ENCODE data around the gene CNTRL. TPM values are rescaled to one million over a fixed set of nuclear protein-coding genes. Genes with fewer than 3 reads are reported as not detected.
"Not testable (repeated sequence)": the region's sequence is repeated elsewhere in the genome, so short reads cannot be mapped to it uniquely, and the experiment has no call there.

Gene CNTRL
- total RNA-seq, 1 experiment from 2014 or later, result 18.9 TPM

DNA sequence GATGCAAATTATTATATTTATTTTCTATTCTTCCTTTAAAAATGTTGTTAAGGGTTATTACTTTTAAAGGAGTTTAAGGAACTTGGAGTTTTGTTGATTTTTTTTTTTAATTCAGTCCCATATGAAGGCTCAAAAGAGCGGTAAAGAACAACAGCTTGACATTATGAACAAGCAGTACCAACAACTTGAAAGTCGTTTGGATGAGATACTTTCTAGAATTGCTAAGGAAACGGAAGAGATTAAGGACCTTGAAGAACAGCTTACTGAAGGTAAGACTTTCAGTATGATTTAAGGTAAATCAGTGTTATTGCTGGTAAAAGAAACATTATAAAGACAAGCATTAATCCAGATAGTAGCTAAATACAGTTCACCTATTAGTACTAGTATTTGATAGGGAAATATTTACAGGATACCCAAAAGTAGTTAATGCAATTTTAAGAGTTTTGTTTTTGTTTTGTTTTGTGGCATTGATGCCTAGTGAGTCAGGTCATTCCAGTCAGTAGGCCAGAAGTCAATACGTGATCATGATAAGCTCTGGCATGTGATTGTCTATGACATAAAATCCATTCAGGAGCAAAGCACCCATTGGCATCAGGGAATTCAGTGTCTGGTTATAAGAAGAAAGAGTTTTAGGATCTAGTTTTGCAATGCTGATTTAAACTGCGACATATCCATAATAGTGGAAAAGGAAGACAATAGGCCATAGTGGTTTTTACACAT lies 49.2 kb downstream of the CNTRL start:
- intact Hi-C loops (cut with micrococcal nuclease), result loop anchor here (5.0 kb wide), 1 partner anchor 33 kb away; no protein-coding TSS in a partner anchor
- POLR2A ChIA-PET, result interaction anchor here (0.7 to 1.4 kb wide), 3 partner anchors 9 to 32 kb away, joined by 3 to 8 read pairs (median 4); no protein-coding TSS in a partner anchor
- Mint-ChIP-seq H3K9me3 (ENCODE audit: unreplicated experiment) (no peaks in the 10 kb centered on the region), H3K36me3 (ENCODE audit: insufficient read depth, unreplicated experiment) (peaks cover 6% of the 10 kb centered on the region), H3K27me3 (ENCODE audit: insufficient read depth, unreplicated experiment) (no peaks in the 10 kb centered on the region), H3K4me3 (ENCODE audit: unreplicated experiment) (no peak overlapping the region), H3K4me1 (ENCODE audit: insufficient read depth, unreplicated experiment) (peaks cover 16% of the 10 kb centered on the region), H3K27ac (ENCODE audit: low read depth, unreplicated experiment) (no peak overlapping the region)
- DNase-seq (ENCODE audit: unreplicated experiment), result no peak
- CTCF ChIA-PET, result interaction anchor here (0.7 to 1.3 kb wide), 2 partner anchors 9 to 52 kb away, joined by 3 read pairs; no protein-coding TSS in a partner anchor
- TF ChIP-seq, protein P1, sequence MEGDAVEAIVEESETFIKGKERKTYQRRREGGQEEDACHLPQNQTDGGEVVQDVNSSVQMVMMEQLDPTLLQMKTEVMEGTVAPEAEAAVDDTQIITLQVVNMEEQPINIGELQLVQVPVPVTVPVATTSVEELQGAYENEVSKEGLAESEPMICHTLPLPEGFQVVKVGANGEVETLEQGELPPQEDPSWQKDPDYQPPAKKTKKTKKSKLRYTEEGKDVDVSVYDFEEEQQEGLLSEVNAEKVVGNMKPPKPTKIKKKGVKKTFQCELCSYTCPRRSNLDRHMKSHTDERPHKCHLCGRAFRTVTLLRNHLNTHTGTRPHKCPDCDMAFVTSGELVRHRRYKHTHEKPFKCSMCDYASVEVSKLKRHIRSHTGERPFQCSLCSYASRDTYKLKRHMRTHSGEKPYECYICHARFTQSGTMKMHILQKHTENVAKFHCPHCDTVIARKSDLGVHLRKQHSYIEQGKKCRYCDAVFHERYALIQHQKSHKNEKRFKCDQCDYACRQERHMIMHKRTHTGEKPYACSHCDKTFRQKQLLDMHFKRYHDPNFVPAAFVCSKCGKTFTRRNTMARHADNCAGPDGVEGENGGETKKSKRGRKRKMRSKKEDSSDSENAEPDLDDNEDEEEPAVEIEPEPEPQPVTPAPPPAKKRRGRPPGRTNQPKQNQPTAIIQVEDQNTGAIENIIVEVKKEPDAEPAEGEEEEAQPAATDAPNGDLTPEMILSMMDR (IDR thresholded peaks at IDR 0.05; ENCODE audit: unreplicated experiment), result no peak
- BruUV-seq (replicated peaks), result no TSS peak

GRCh38 chr9:121125590-121125989 lies 50.8 kb downstream of the CNTRL start:
- no TSS peak for BruUV-seq (replicated peaks)
- DNase-seq (ENCODE audit: unreplicated experiment), result no peak
- no peak overlapping the region for H3K4me3 Mint-ChIP-seq (ENCODE audit: unreplicated experiment)
- no peaks in the 10 kb centered on the region for H3K9me3 Mint-ChIP-seq (ENCODE audit: unreplicated experiment)
- no peak overlapping the region for H3K27ac Mint-ChIP-seq (ENCODE audit: low read depth, unreplicated experiment)
- TF ChIP-seq, protein P1 (IDR thresholded peaks at IDR 0.05; ENCODE audit: unreplicated experiment), result no peak
- H3K27me3 Mint-ChIP-seq (ENCODE audit: insufficient read depth, unreplicated experiment), result no peaks in the 10 kb centered on the region
- CTCF ChIA-PET, result interaction anchor here (0.7 to 0.9 kb wide), 3 partner anchors 18 to 65 kb away, joined by 3 read pairs; no protein-coding TSS in a partner anchor
- peaks cover 16% of the 10 kb centered on the region for H3K36me3 Mint-ChIP-seq (ENCODE audit: insufficient read depth, unreplicated experiment)
- POLR2A ChIA-PET, result interaction anchor here (0.7 to 1.6 kb wide), 3 partner anchors 10 to 161 kb away, joined by 3 to 4 read pairs (median 3); no protein-coding TSS in a partner anchor
- H3K4me1 Mint-ChIP-seq (ENCODE audit: insufficient read depth, unreplicated experiment), result peaks cover 16% of the 10 kb centered on the region
- intact Hi-C loops (cut with micrococcal nuclease), result no loop called here

DNA sequence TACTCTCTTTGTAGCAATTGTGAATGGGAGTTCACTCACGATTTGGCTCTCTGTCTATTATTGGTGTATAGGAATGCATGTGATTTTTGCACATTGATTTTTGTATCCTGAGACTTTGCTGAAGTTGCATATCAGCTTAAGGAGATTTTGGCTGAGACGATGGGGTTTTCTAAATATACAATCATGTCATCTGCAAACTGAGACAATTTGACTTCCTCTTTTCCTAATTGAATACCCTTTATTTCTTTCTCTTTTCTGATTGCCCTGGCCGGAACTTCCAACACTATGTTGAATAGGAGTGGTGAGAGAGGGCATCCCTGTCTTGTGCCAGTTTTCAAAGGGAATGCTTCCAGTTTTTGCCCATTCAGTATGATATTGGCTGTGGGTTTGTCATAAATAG lies 54.6 kb downstream of the CNTRL start:
- H3K27me3 Mint-ChIP-seq (ENCODE audit: insufficient read depth, unreplicated experiment); H3K4me1 Mint-ChIP-seq (ENCODE audit: insufficient read depth, unreplicated experiment); H3K27ac Mint-ChIP-seq (ENCODE audit: low read depth, unreplicated experiment); intact Hi-C loops (cut with micrococcal nuclease); H3K9me3 Mint-ChIP-seq (ENCODE audit: unreplicated experiment); CTCF ChIA-PET; H3K4me3 Mint-ChIP-seq (ENCODE audit: unreplicated experiment); DNase-seq (ENCODE audit: unreplicated experiment); BruUV-seq (replicated peaks): not testable (repeated sequence)
- POLR2A ChIA-PET, result interaction anchor here (1.9 kb wide), 1 partner anchor 8 kb away, joined by 7 read pairs; no protein-coding TSS in a partner anchor
- H3K36me3 Mint-ChIP-seq (ENCODE audit: insufficient read depth, unreplicated experiment), result peaks cover 16% of the 10 kb centered on the region

DNA sequence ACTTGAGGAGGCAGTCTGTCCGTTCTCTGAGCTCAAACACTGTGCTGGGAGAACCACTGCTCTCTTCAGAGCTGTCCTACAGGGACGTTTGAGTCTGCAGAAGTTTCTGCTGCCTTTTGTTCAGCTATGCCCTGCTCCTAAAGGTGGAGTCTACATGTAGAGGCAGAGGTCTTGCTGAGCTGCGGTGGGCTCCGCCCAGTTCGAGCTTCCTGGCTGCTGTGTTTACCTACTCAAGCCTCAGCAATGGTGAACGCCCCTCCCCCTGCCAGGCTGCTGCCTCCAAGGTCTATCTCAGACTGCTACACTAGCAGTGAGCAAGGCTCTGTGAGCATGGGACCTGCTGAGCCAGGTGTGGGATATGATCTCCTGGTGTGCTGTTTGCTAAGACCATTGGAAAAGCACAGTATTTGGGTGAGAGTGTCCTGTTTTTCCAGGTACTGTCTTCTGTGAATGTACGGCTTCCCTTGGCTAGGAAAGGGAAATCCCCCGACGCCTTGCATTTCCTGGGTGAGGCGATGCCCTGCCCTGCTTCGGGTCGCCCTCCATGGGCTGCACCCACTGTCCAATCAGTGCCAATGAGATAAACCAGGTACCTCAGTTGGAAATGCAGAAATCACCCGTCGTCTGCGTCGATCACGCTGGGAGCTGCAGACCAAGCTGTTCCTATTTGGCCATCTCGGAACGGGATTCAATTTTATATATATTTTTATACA lies 58.5 kb downstream of the CNTRL start:
- BruUV-seq (replicated peaks), result no TSS peak
- intact Hi-C loops (cut with micrococcal nuclease), result no loop called here
- peaks cover 26% of the 10 kb centered on the region for H3K36me3 Mint-ChIP-seq (ENCODE audit: insufficient read depth, unreplicated experiment)
- POLR2A ChIA-PET, result interaction anchor here (0.6 to 1.3 kb wide), 3 partner anchors 9 to 61 kb away, joined by 4 to 11 read pairs (median 5); no protein-coding TSS in a partner anchor
- peak; percentile 24 for DNase-seq (ENCODE audit: unreplicated experiment)
- H3K27ac Mint-ChIP-seq (ENCODE audit: low read depth, unreplicated experiment), result no peak overlapping the region
- H3K27me3 Mint-ChIP-seq (ENCODE audit: insufficient read depth, unreplicated experiment), result no peaks in the 10 kb centered on the region
- no peak overlapping the region for H3K4me3 Mint-ChIP-seq (ENCODE audit: unreplicated experiment)
- no peaks in the 10 kb centered on the region for H3K4me1 Mint-ChIP-seq (ENCODE audit: insufficient read depth, unreplicated experiment)
- CTCF ChIA-PET, result interaction anchor here (0.6 to 1.3 kb wide), 3 partner anchors 9 to 73 kb away, joined by 3 read pairs; no protein-coding TSS in a partner anchor
- no peaks in the 10 kb centered on the region for H3K9me3 Mint-ChIP-seq (ENCODE audit: unreplicated experiment)
- TF ChIP-seq, protein P1 (IDR thresholded peaks at IDR 0.05; ENCODE audit: unreplicated experiment), result no peak
